HCT116 (cell line): ENCODE measurements around the gene GPRC5B. TPM values are rescaled to one million over a fixed set of nuclear protein-coding genes. Genes with fewer than 3 reads are reported as not detected.

ENCODE experiments used
- ATAC-seq: fragments of 200-7000 bp; cut with Tn5 transposase; 2 replicates; pipeline ENCODE4 v1.9.1; 2020; ENCODE audit warnings: mild to moderate bottlenecking, moderate library complexity
- BruUV-seq: library from RNA; stranded (reverse); fragments of 400-500 nt; replicated peaks from 2 replicates; lab custom pipeline; 2021; lab: Mats Ljungman, UMichigan
- CTCF ChIA-PET: fragments of 300-600 bp; sonication (Branson Sonifier 250); formaldehyde crosslinking; loops from one replicate; lab custom pipeline; 2021; ENCODE audit warnings: antibody characterized with exemption; lab: Charles Lee
- POLR2A ChIA-PET: fragments of 300-600, 350-600 bp; sonication (Branson Sonifier 250); formaldehyde crosslinking; loops from one replicate; lab custom pipeline; 2021; ENCODE audit warnings: antibody characterized with exemption; lab: Charles Lee
- RAD21 ChIA-PET, 2 experiments: fragments of 300-600 bp; sonication (Branson Sonifier 250); formaldehyde crosslinking; loops; one replicate each; lab custom pipeline; 2023; ENCODE audit warnings: low total read pairs in 2 of 2; ENCODE audit not compliant: uncharacterized antibody in 2 of 2, unreplicated experiment in 2 of 2, low non-redundant PET in 1 of 2; lab: Charles Lee
- DNase-seq: peaks from one replicate; pipeline ENCODE4 v3.0.0-alpha.2; 2010; ENCODE audit warnings: low read depth, low spot score
- H2AFZ ChIP-seq: fragments of 200-600 bp; shearing (Covaris generic), sonication (generic); 2 replicates; pipeline ENCODE4 v1.6.1; 2017; ENCODE audit warnings: low read depth, mixed run types, mixed read lengths, antibody characterized with exemption, low read length; ENCODE audit not compliant: poor library complexity, severe bottlenecking
- H3K27ac ChIP-seq: 2 replicates; pipeline ENCODE4 v1.5.1; 2012; ENCODE audit warnings: low read depth, low read length
- H3K27me3 ChIP-seq: fragments of 200-600 bp; sonication (generic); 2 replicates; pipeline ENCODE4 v1.6.1; 2016; ENCODE audit warnings: mixed run types, low read length, mixed read lengths; ENCODE audit not compliant: insufficient read depth
- H3K36me3 ChIP-seq, 2 experiments: fragments of 200-500 bp in 1 of 2; fragments of 200-600 bp in 1 of 2; sonication (Bioruptor generic) in 1 of 2; sonication (generic) in 1 of 2; 2 replicates each; pipeline versions ENCODE4 v1.5.1 to v1.6.1; 2014 to 2016; ENCODE audit warnings: low read length in 2 of 2, inconsistent platforms in 1 of 2, mixed read lengths in 1 of 2, mixed run types in 1 of 2; ENCODE audit not compliant: insufficient read depth in 2 of 2, control insufficient read depth in 1 of 2
- H3K4me1 ChIP-seq, 2 experiments: fragments of 200-600 bp in 1 of 2; sonication (generic) in 1 of 2; 2 replicates each; pipeline versions ENCODE4 v1.5.1 to v1.6.1; 2012 to 2017; ENCODE audit warnings: low read length in 2 of 2, inconsistent platforms in 1 of 2, mild to moderate bottlenecking in 1 of 2, mixed read lengths in 1 of 2, mixed run types in 1 of 2, moderate library complexity in 1 of 2; ENCODE audit not compliant: insufficient read depth in 2 of 2, control insufficient read depth in 1 of 2
- H3K4me2 ChIP-seq: fragments of 200-600 bp; sonication (generic); 2 replicates; pipeline ENCODE4 v1.6.1; 2017; ENCODE audit warnings: mixed run types, low read length, mixed read lengths
- H3K4me3 ChIP-seq, 2 experiments: fragments of 200-600 bp in 1 of 2; sonication (generic) in 1 of 2; replicated peaks in 1 of 2; 2 replicates each; pipeline ENCODE4 v1.5.1; 2011 to 2016; ENCODE audit warnings: low read length in 2 of 2, control low read depth in 1 of 2, low read depth in 1 of 2, mild to moderate bottlenecking in 1 of 2, mixed read lengths in 1 of 2, mixed run types in 1 of 2
- H3K79me2 ChIP-seq: fragments of 200-600 bp; sonication (generic); 2 replicates; pipeline ENCODE4 v1.6.1; 2017; ENCODE audit warnings: mild to moderate bottlenecking, mixed run types, low read length, moderate library complexity, mixed read lengths; ENCODE audit not compliant: insufficient read depth
- H3K9ac ChIP-seq: fragments of 200-600 bp; sonication (generic); 2 replicates; pipeline ENCODE4 v1.6.1; 2016; ENCODE audit warnings: low read length, mixed read lengths
- H3K9me2 ChIP-seq: fragments of 200-600 bp; sonication (generic), shearing (Covaris generic); 2 replicates; pipeline ENCODE4 v1.6.1; 2017; ENCODE audit warnings: mixed run types, mild to moderate bottlenecking, moderate library complexity; ENCODE audit not compliant: insufficient read depth
- H3K9me3 ChIP-seq, 2 experiments: fragments of 200-500 bp in 1 of 2; fragments of 200-600 bp in 1 of 2; sonication (Bioruptor generic) in 1 of 2; sonication (generic) in 1 of 2; 2 replicates each; pipeline ENCODE4 v1.6.1; 2014 to 2017; ENCODE audit warnings: low read length in 2 of 2, mixed read lengths in 2 of 2, inconsistent platforms in 1 of 2, low read depth in 1 of 2, mild to moderate bottlenecking in 1 of 2, mixed run types in 1 of 2, moderate library complexity in 1 of 2; ENCODE audit not compliant: control insufficient read depth in 1 of 2, insufficient read depth in 1 of 2
- H4K20me1 ChIP-seq: fragments of 200-600 bp; sonication (generic), shearing (Covaris generic); 2 replicates; pipeline ENCODE4 v1.6.1; 2017; ENCODE audit warnings: mixed run types, mild to moderate bottlenecking, moderate library complexity; ENCODE audit not compliant: insufficient read depth
- CBX3 ChIP-seq: IDR thresholded peaks from 2 replicates; pipeline ENCODE4 v1.6.1; 2012; ENCODE audit warnings: low read depth
- CEBPB ChIP-seq: IDR thresholded peaks from 2 replicates; pipeline ENCODE4 v1.6.1; 2012; ENCODE audit warnings: low read depth
- CTCF ChIP-seq, 3 experiments: fragments of 200-600 bp in 1 of 3; sonication (generic) in 1 of 3; IDR thresholded peaks in 2 of 3; conservative IDR thresholded peaks in 1 of 3; 2 replicates each; pipeline ENCODE4 v1.5.1; 2012 to 2017; ENCODE audit warnings: low read depth in 2 of 3, low read length in 2 of 3, antibody characterized with exemption in 1 of 3, borderline replicate concordance in 1 of 3, control low read depth in 1 of 3, mild to moderate bottlenecking in 1 of 3, mixed read lengths in 1 of 3, mixed run types in 1 of 3, moderate library complexity in 1 of 3; ENCODE audit not compliant: insufficient read depth in 1 of 3
- EGR1 ChIP-seq: IDR thresholded peaks from 2 replicates; pipeline ENCODE4 v1.6.1; 2012; ENCODE audit warnings: low read depth
- EZH2phosphoT487 ChIP-seq: fragments of 200-600 bp; IDR thresholded peaks from 2 replicates; pipeline ENCODE4 v1.6.1; 2018; ENCODE audit warnings: antibody characterized with exemption, borderline replicate concordance
- FOSL1 ChIP-seq: IDR thresholded peaks from 2 replicates; pipeline ENCODE4 v1.6.1; 2012; ENCODE audit warnings: low read depth
- MAX ChIP-seq: IDR thresholded peaks from 2 replicates; pipeline ENCODE4 v1.6.1; 2012
- POLR2A ChIP-seq: IDR thresholded peaks from 2 replicates; pipeline ENCODE4 v1.7.0; 2011; ENCODE audit warnings: borderline replicate concordance; ENCODE audit not compliant: insufficient read depth, insufficient read length; ENCODE audit errors: extremely low read depth
- POLR2AphosphoS5 ChIP-seq: IDR thresholded peaks from 2 replicates; pipeline ENCODE4 v1.6.1; 2011; ENCODE audit warnings: mild to moderate bottlenecking, low read depth, low read length, moderate library complexity
- RAD21 ChIP-seq: IDR thresholded peaks from 2 replicates; pipeline ENCODE4 v1.6.1; 2012; ENCODE audit warnings: low read depth, mild to moderate bottlenecking
- SP1 ChIP-seq: IDR thresholded peaks from 2 replicates; pipeline ENCODE4 v1.6.1; 2012; ENCODE audit warnings: low read depth
- SRF ChIP-seq: IDR thresholded peaks from 2 replicates; pipeline ENCODE4 v1.6.1; 2012; ENCODE audit warnings: low read depth
- TCF7L2 ChIP-seq: IDR thresholded peaks from 2 replicates; pipeline ENCODE4 v1.7.0; 2011; ENCODE audit warnings: borderline replicate concordance, inconsistent platforms; ENCODE audit not compliant: insufficient read depth, insufficient read length; ENCODE audit errors: extremely low read depth
- YY1 ChIP-seq: IDR thresholded peaks from 2 replicates; pipeline ENCODE4 v1.6.1; 2011; ENCODE audit warnings: low read length, low read depth, moderate library complexity, mild to moderate bottlenecking; ENCODE audit not compliant: insufficient replicate concordance; ENCODE audit errors: extremely low read depth
- ZBTB33 ChIP-seq: IDR thresholded peaks from 2 replicates; pipeline ENCODE4 v1.6.1; 2011; ENCODE audit warnings: mild to moderate bottlenecking, low read length, moderate library complexity; ENCODE audit not compliant: insufficient replicate concordance; ENCODE audit errors: extremely low read depth
- ZFX ChIP-seq: fragments of 450-650 bp; IDR thresholded peaks from 2 replicates; pipeline ENCODE4 v1.6.1; 2017
- intact Hi-C: fragments of 100-400 bp; cut with micrococcal nuclease; formaldehyde crosslinking; loops from 2 replicates; pipeline ENCODE4 v1.10.0; 2022
- total RNA-seq: library from RNA; stranded (reverse); gene quantifications from one replicate; pipeline ENCODE4 v1.2.1, GENCODE V29; 2021; ENCODE audit not compliant: unreplicated experiment
- TF ChIP-seq, protein P1 (sequence below): IDR thresholded peaks from 2 replicates; pipeline ENCODE4 v1.6.1; 2012; ENCODE audit warnings: low read depth

GPRC5B gene
- total RNA-seq, 1 experiment from 2014 or later: 7.2 TPM

- Histone ChIP-seq H3K9ac (no peak overlapping the region), H3K27ac (no peak overlapping the region), H3K79me2 (no peaks in the 10 kb centered on the region), H3K36me3 (no peaks in the 10 kb centered on the region), H3K9me3 (no peaks in the 10 kb centered on the region), H3K4me3 (no peak overlapping the region), H3K4me2 (no peak overlapping the region), H3K9me2 (no peaks in the 10 kb centered on the region), H2AFZ (no peak overlapping the region), H3K4me1 (peaks cover 0 to 12% of the 10 kb centered on the region in 2 experiments; a peak in 2 of 4 replicates), H4K20me1 (no peaks in the 10 kb centered on the region), H3K27me3 (no peaks in the 10 kb centered on the region)
- ChIA-PET CTCF (interaction anchor here (0.7 to 3.0 kb wide), 3 partner anchors 25 to 389 kb away, joined by 3 to 25 read pairs (median 3); no protein-coding TSS in a partner anchor), POLR2A (no interaction called here), RAD21 (interaction anchor here in 1 of 2 experiments (1.6 kb wide), 1 partner anchor 389 kb away, joined by 3 read pairs; no protein-coding TSS in a partner anchor)
- DNase-seq (no peak), ATAC-seq (no peak)
- BruUV-seq: no TSS peak
- TF ChIP-seq CBX3 (no peak), POLR2AphosphoS5 (no peak), MAX (no peak), TCF7L2 (no peak), RAD21 (no peak), YY1 (no peak), ZFX (no peak), ZBTB33 (no peak), SP1 (no peak), CEBPB (no peak), EZH2phosphoT487 (no peak), EGR1 (no peak), SRF (no peak), CTCF (IDR thresholded peaks at IDR 0.05 in 2 of 3, conservative IDR thresholded peaks at IDR 0.05 in 1 of 3; ENCODE audit: borderline replicate concordance in 1 of 3, insufficient read depth in 1 of 3, low read depth in 2 of 3, low read length in 2 of 3) (no peak), FOSL1 (no peak), POLR2A (no peak)
- TF ChIP-seq, protein P1, sequence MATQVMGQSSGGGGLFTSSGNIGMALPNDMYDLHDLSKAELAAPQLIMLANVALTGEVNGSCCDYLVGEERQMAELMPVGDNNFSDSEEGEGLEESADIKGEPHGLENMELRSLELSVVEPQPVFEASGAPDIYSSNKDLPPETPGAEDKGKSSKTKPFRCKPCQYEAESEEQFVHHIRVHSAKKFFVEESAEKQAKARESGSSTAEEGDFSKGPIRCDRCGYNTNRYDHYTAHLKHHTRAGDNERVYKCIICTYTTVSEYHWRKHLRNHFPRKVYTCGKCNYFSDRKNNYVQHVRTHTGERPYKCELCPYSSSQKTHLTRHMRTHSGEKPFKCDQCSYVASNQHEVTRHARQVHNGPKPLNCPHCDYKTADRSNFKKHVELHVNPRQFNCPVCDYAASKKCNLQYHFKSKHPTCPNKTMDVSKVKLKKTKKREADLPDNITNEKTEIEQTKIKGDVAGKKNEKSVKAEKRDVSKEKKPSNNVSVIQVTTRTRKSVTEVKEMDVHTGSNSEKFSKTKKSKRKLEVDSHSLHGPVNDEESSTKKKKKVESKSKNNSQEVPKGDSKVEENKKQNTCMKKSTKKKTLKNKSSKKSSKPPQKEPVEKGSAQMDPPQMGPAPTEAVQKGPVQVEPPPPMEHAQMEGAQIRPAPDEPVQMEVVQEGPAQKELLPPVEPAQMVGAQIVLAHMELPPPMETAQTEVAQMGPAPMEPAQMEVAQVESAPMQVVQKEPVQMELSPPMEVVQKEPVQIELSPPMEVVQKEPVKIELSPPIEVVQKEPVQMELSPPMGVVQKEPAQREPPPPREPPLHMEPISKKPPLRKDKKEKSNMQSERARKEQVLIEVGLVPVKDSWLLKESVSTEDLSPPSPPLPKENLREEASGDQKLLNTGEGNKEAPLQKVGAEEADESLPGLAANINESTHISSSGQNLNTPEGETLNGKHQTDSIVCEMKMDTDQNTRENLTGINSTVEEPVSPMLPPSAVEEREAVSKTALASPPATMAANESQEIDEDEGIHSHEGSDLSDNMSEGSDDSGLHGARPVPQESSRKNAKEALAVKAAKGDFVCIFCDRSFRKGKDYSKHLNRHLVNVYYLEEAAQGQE: no peak
- intact Hi-C loops: no loop called here
Measured at GRCh38 chr16:19911204-19911603, 26.6 kb upstream of the GPRC5B start.
